HG03095 (cell line): ENCODE results near the gene UBQLN1.

Source experiments
- ATAC-seq: cut with Tn5 transposase; IDR thresholded peaks from one replicate; pipeline ENCODE4 v1.9.1; 2021; ENCODE audit warnings: moderate library complexity; ENCODE audit not compliant: unreplicated experiment

The UBQLN1 gene

DNA sequence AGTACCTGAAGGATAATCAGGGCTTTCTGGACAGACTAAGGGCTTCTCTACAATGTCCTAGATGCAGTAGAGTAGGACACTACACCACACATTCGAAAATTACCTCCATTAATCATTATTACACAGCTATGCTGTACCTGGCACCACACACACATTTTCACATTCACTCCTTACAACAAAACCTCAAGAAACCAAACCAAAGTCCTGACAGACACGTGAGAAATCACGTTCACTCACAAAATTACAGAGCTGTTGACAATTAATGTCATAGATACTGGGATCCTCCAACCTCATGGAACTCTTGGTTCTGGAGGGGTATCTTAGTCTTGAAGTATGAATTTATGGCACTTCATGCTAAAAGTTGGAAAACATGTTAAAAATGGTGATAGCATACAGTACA, 16.3 kb downstream of the UBQLN1 start:
- no peak for ATAC-seq

DNA sequence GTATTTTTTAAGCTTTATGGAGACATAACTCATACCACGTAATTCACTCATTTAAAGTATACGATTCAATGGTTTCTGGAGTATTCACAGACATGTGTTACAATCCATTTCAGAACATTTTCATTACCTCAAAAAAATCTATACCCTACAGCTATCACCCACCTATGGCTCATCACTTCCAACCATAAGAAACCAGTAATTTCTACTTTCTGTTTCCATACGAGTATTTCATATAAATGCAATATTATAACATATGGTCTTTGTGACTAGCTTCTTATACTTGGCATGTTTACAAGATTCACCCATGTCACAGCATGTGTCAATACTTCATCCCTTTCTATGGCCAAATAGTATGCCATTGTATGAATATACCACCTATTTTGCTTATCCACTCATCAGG, 18.8 kb downstream of the UBQLN1 start:
- ATAC-seq: no peak

DNA sequence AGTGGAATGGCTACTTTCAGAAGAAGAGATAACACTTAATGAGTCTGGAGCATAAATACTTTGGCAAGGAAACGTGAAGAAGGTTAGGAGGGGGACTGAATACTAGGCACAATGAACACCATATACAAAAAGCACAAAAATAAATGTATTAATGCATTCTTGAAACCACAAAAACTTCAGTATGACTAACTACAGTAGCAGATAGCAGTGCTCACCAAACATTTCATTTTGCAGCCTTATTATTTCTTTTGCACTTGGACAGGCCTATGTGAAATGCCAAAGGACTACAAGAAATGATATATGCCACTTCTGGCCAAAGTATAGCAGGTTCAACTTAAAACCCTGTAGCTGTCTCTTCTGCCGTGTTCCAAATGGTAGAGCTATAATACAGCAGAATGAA, 26.3 kb downstream of the UBQLN1 start:
- ATAC-seq: no peak

DNA sequence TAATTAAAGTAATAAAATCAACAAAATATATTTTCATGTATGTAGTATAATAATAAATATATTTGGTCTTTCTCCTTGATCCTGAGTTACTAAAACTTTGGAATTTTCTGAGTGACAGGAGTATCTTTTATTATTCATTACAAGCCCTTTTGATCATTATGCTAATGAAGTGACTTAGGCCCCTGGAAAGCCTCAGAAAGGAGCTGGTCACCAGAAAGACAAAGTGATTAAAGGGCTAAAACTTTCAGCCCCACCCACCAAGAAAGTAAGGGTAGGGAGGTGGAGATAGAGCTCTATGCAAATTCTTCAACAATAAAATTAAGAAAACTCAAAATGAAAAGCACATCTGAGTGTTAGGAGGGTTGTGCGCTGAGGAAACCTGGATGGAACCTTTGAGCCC, 27.5 kb downstream of the UBQLN1 start:
- no peak for ATAC-seq

GRCh38 chr9:83677596-83677995, 30.2 kb downstream of the UBQLN1 start:
- no peak for ATAC-seq

GRCh38 chr9:83675466-83675865, 32.3 kb downstream of the UBQLN1 start:
- ATAC-seq: no peak

GRCh38 chr9:83671451-83671850, 36.3 kb downstream of the UBQLN1 start:
- no peak for ATAC-seq

GRCh38 chr9:83670381-83670780, 37.4 kb downstream of the UBQLN1 start:
- ATAC-seq: no peak

DNA sequence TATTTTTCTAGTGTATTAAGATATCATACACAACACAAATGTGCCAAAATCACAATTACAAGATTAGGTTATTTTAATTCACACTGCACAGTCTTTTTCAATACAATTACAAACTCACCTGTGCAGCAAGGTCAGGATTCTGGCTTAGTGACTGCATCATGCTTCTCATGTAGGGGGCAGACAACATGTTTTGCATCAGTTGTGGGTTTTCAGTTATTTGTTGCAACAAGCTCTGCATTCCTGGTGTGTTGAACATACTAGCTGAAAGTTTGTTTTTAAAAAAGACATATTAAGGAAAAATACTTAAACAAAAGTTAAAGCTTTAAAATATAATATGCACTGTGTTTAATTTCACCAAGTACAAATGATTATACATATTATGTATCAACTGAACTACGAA, 38.7 kb downstream of the UBQLN1 start:
- ATAC-seq: no peak

GRCh38 chr9:83665580-83666200, 42.1 kb downstream of the UBQLN1 start:
- ATAC-seq: peak; percentile 87

- ATAC-seq: no peak
Observed at GRCh38 chr9:83662933-83663332, 44.8 kb downstream of the UBQLN1 start.

DNA sequence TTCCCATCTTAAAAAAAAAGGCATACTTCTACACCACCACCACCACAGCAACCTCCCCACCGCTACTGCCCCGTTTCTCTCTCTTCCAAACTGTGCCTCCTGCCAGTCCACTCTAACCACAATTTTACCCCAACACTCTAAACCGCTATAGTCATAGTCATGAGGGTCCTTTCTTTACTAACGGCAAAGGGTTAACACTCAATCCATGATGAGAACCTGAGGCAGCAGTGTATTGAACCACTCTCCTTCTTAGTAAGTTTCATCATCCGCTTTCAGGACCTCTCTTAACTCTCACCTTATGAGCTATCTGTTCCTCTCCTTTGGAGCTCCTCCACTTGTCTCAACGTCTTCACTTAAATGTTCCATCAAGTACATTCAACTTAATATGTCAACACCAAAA, 50.8 kb downstream of the UBQLN1 start:
- ATAC-seq: no peak

- no peak for ATAC-seq
Observed at GRCh38 chr9:83656032-83656680, 51.6 kb downstream of the UBQLN1 start.

- no peak for ATAC-seq
Observed at GRCh38 chr9:83655433-83655832, 52.3 kb downstream of the UBQLN1 start.

- no peak for ATAC-seq
Observed at GRCh38 chr9:83652433-83652832, 55.3 kb downstream of the UBQLN1 start.

DNA sequence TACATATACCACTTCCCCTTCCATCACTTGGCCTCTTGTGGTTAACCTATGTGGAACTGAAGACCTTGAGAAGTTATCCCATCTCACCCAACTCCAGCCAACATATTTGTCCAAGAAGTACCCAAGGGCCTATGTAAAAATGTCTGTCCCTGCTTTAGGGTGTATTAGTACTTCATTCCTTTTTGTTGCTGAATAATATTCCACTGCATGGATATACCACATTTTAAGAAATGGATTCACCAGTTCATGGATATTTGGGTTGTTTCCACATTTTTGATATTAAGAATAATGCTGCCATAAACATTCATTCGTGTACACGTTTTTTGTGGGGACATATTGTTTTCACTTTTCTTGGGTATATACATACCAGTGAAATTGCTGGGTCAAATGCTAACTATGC, 56.2 kb downstream of the UBQLN1 start:
- no peak for ATAC-seq

GRCh38 chr9:83649515-83649914, 58.2 kb downstream of the UBQLN1 start:
- ATAC-seq: no peak

- ATAC-seq: no peak
Observed at GRCh38 chr9:83649080-83649479, 58.7 kb downstream of the UBQLN1 start.

GRCh38 chr9:83646500-83647239, 61.1 kb downstream of the UBQLN1 start:
- ATAC-seq: no peak

GRCh38 chr9:83642793-83643192, 65.0 kb downstream of the UBQLN1 start:
- ATAC-seq: no peak

GRCh38 chr9:83639266-83639665, 68.5 kb downstream of the UBQLN1 start:
- ATAC-seq: no peak

- no peak for ATAC-seq
Observed at GRCh38 chr9:83637389-83637788, 70.4 kb downstream of the UBQLN1 start.
